ENCODE data around the gene CNOT11. TPM values are rescaled to one million over a fixed set of nuclear protein-coding genes. Genes with fewer than 3 reads are reported as not detected.

Gene CNOT11
- total RNA-seq, 1 experiment from 2014 or later = 74.3 TPM

DNA sequence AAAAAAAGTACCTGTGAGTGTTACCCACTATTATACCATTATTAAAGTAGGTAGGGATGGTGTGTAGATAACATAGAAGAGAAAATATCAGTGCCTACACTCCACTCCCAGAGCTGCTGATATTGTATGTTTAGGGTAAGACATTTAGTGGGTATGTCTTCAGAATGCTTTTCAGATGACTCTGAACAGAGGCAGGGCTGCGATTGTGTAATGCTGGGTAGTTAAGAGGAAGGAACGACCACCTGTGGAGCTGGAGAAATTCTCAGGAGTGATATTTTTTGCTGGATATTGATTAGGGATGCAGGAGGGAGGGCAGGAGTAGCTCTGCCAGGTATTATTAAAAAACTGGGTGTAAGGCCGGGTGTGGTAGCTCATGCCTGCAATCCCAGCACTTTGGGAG is 2.8 kb downstream of the CNOT11 start:
- Histone ChIP-seq H3K36me3 (peaks cover 19% of the 10 kb centered on the region), H3K9me3 (replicated peaks) (no peaks in the 10 kb centered on the region), H3K4me3 (no peak overlapping the region), H3K4me1 (peaks cover 4% of the 10 kb centered on the region), H3K27me3 (no peaks in the 10 kb centered on the region), H3K27ac (no peak overlapping the region)
- DNase-seq = no peak

DNA sequence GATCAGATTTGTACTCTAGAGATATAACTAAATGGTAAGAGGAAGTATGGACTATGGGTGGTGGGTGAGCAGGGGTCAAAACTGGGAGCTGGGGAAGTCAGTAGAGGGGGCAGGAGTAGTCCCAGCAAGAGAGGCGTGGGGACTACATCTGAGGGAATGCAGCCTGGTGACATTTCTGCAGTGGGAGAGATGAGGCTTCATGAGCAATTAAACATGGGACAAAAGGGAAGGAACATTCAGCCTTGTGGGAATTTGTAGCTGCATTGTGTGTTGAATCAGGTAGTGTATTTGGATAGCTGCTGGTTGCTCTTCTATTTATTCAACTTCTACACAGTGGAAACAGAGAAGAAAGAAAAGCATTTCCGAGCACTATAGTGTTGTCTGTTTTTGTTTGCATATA is 3.6 kb downstream of the CNOT11 start:
- H3K27ac ChIP-seq = no peak overlapping the region
- H3K27me3 ChIP-seq = no peaks in the 10 kb centered on the region
- H3K9me3 ChIP-seq (replicated peaks) = no peaks in the 10 kb centered on the region
- no peak for DNase-seq
- H3K36me3 ChIP-seq = peaks cover 19% of the 10 kb centered on the region
- peaks cover 4% of the 10 kb centered on the region for H3K4me1 ChIP-seq
- no peak overlapping the region for H3K4me3 ChIP-seq

DNA sequence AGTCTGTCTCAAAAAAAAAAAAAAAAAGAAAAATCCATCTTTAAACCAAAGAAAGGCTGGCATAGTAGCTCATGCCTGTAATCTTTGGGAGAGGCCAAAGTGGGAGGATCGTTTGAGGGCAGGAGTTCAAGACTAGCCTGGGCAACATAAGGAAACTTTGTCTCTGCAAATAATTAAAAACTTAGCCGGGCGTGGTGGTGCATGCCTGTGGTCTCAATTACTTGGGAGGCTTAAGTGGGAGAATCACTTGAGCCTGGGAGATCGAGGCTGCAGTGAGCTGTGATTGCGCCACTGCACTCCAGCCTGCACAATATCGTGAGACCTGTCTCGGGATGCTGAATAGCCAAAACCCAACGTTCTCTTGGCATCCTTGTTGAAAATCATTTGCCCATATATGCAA is 6.1 kb downstream of the CNOT11 start:
- no peaks in the 10 kb centered on the region for H3K27me3 ChIP-seq
- peaks cover 31% of the 10 kb centered on the region for H3K36me3 ChIP-seq
- H3K4me1 ChIP-seq = peaks cover under 1% of the 10 kb centered on the region
- no peak overlapping the region for H3K27ac ChIP-seq
- no peak overlapping the region for H3K4me3 ChIP-seq
- no peak for DNase-seq
- no peaks in the 10 kb centered on the region for H3K9me3 ChIP-seq (replicated peaks)

DNA sequence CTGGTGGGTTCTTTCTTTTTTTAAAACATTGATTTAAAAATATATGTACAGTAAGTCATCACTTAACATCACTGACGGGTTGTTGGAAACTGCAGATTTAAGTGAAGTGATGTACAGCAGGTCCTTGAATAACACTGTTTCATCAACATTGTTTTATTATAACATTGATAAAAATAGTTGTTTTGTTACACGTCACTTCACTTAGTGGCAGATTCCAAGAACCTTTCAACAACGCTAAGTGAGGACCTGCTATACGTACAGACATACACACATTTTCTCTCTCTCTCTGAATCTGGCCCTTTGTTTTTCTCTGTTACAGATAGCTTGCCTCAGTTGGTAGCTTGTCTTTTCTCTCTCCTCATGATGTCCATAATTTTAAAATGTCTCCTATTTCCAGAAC is 9.5 kb downstream of the CNOT11 start:
- Histone ChIP-seq H3K36me3 (peaks cover 51% of the 10 kb centered on the region), H3K27ac (no peak overlapping the region), H3K27me3 (no peaks in the 10 kb centered on the region), H3K4me1 (no peaks in the 10 kb centered on the region), H3K9me3 (replicated peaks) (no peaks in the 10 kb centered on the region), H3K4me3 (no peak overlapping the region)
- DNase-seq = no peak

DNA sequence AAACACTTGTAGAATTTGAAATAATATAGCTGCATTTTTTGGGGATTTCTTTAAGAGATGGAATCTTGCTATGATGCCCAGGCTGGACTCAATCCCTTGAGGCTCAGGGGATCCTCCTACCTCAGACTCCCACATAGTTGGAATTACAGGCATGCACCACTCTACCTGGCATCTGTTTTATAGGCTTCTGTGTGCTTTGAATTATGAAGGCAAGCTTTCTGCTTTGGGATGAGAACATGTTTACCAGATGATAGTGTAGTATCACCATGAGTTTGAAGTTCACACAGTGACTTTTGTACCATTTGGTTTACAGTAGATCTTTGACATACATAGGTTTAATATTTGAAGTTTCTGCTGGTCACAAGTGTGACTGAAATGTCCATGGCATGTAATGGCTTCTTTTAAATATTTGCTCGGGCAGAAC is 10.7 kb downstream of the CNOT11 start:
- Histone ChIP-seq H3K27me3 (no peaks in the 10 kb centered on the region), H3K4me3 (no peak overlapping the region), H3K27ac (no peak overlapping the region), H3K36me3 (peaks cover 54% of the 10 kb centered on the region), H3K4me1 (no peaks in the 10 kb centered on the region), H3K9me3 (replicated peaks) (no peaks in the 10 kb centered on the region)
- DNase-seq = no peak

DNA sequence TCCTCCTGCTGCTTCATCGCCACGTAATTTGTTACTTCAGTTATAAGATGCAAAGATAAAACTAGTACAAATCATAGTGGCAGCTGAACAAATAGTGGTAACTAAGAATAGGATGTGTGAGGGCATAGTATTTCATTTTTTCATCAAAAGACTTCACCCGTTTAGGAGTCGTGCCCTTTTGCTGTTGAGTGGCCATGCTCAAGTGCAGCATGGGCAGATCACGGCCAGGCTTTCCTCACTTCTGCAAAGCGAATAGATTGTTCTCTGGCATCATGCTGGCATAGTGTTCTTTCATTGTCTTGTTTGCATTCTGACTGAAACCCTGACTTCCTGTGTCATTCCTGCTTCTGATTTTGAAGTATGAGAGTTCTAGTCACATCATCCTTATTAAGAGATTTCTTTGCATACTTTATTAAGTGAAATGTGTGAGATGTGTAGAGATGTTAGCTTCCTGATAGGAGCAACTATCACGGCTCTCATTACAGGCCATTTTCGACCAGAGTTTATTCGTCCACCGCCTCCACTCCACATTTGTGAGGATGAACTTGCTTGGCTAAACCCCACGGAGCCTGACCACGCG is 11.8 kb downstream of the CNOT11 start:
- no peak for DNase-seq

DNA sequence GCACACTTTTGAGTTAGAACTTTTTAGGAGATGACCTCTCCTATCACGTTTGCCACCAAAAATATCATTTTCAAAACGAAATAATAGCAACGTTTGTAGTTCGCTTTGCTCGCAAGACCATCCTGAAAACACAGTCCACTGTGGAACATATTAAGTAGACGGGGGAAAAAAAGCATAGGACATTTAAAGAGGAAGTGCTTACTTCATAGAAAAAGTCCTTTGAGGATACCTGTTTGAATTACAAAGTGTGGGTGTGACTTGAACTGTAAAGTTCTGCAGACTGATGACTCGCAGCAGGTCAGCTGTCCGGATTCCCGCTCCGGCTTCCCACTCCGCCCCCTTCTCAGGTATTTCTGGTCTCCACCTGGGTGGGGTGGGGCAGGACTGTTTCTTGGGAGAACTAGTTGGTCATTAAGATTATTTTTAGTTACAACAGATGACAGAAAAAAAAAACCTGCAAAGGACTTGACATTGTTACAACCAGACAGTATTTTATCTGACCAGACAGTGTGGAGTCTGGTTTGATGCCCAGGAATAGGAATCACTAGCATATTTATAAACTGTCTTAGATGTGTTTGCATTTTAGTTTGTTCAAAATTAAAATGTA is 13.3 kb downstream of the CNOT11 start:
- no peaks in the 10 kb centered on the region for H3K27me3 ChIP-seq
- H3K4me1 ChIP-seq = no peaks in the 10 kb centered on the region
- peaks cover 65% of the 10 kb centered on the region for H3K36me3 ChIP-seq
- no peak overlapping the region for H3K4me3 ChIP-seq
- H3K9me3 ChIP-seq (replicated peaks) = no peaks in the 10 kb centered on the region
- no peak overlapping the region for H3K27ac ChIP-seq
- DNase-seq = no peak

More for the DNA sequence above, 11.8 kb downstream of the CNOT11 start:
- H3K9me3 ChIP-seq (replicated peaks) = no peaks in the 10 kb centered on the region
- H3K36me3 ChIP-seq = peaks cover 56% of the 10 kb centered on the region
- H3K4me1 ChIP-seq = no peaks in the 10 kb centered on the region
- H3K27ac ChIP-seq = no peak overlapping the region
- no peak overlapping the region for H3K4me3 ChIP-seq
- H3K27me3 ChIP-seq = no peaks in the 10 kb centered on the region

DNA sequence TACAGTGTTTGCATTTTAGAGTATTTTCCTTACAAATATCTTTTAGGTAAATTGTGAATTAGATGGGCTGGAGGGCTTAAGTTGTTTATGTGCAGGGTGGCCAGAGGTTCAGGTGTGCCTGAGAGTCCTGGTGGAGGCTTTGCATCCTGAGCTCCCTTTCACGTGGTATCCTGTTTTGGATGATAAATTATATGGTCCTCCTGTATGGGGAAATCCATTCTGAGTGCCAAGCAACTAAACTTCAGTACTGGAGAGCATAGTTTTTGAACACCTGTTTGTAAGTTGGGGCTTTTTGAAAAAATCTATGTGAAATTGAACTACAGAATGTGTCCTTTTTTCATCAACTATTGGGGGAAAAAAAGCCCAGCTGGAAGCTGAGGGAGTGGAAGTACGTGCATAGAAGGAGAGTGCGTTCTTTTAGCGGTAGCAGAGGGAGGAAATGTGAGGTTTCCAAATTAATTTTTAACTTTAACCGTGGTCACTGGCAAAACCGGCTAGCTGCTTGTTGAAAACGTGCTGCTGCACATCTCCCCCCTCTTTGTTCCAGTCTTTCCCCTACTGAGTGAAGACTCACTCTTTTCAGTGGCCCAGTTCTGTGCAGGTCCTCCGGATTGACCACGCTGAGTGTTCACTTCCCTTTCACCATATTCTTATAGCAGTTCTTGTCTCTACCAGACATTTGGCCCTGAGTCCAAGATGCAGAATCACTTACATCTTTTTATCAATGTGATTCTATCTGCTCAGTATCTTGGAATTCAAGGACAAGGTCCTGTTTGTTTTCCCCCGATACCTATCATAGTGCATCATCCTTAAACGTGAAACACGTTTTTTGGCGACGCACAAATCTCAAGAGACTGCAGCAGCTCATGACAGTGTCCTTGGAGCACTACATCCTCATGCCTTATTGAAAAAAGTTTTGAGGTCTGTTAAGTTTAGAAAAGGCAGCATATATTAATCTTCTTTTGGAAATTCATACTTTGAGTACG is 15.3 kb downstream of the CNOT11 start:
- DNase-seq = no peak
- Histone ChIP-seq H3K36me3 (peaks cover 75% of the 10 kb centered on the region), H3K4me3 (no peak overlapping the region), H3K4me1 (no peaks in the 10 kb centered on the region), H3K27ac (no peak overlapping the region), H3K9me3 (replicated peaks) (no peaks in the 10 kb centered on the region), H3K27me3 (no peaks in the 10 kb centered on the region)

DNA sequence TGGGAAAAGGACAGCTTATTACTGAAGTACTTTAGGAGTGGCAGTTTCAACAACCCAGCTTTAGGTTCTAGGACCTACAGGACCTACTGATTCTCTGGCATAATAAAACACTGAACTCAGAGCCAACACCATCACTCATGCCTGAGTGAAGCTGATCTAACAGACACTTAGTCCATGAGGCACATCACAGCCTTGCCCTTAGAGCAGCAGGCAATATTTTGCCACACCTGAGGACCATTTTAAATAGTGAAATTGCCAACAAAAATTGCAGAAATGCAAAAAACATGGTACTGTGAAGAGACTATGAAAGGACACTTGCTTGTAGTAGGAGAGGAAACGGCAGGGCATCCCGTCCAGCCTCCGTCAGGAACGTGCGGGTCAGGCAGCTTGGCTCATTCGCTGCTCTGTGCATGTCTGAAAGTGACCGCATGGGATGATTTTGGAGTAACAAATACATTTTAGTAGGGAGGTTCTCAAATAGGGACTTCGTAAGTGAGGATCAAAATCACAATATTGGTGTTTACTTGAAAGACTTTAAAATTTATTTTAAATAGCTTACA is 18.1 kb downstream of the CNOT11 start:
- H3K4me1 ChIP-seq = no peaks in the 10 kb centered on the region
- H3K9me3 ChIP-seq (replicated peaks) = no peaks in the 10 kb centered on the region
- no peak for DNase-seq
- no peak overlapping the region for H3K27ac ChIP-seq
- H3K4me3 ChIP-seq = no peak overlapping the region
- H3K27me3 ChIP-seq = no peaks in the 10 kb centered on the region
- H3K36me3 ChIP-seq = peaks cover 67% of the 10 kb centered on the region

DNA sequence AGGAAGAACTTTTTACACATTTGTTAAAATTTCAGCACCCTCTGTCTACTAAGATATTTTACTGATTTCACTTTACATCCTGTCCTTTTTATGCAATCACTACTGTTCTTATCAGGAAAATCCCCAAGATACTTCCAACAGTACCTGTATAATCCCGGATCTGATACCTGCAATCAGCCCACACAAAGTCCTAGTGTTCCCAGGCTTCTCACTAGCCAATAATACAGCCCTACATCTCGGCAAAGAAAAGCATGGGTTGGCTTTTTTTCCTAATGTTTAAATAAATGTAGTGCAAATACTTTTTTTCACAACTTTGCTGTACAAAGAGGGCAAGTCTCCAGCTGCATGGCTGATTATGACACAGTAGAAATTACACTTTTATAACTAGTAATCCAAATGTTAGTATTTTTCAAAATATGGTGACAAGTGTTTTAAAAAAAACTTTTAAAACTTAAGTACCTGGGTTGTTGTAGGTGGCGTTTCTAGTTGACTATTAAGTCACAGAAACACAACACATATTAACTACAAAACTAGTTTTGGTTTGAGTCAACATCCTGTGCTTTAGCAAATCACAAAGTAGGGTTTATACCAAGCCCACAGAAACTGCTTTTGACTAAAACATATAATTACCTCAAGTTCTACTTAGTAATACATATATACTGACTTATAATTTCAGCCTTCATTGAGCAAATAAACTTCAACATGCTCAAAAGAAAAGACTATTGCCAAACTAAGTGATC is 19.5 kb downstream of the CNOT11 start:
- Histone ChIP-seq H3K4me1 (no peaks in the 10 kb centered on the region), H3K27ac (no peak overlapping the region), H3K36me3 (peaks cover 68% of the 10 kb centered on the region), H3K4me3 (no peak overlapping the region), H3K9me3 (replicated peaks) (no peaks in the 10 kb centered on the region), H3K27me3 (no peaks in the 10 kb centered on the region)
- no peak for DNase-seq

DNA sequence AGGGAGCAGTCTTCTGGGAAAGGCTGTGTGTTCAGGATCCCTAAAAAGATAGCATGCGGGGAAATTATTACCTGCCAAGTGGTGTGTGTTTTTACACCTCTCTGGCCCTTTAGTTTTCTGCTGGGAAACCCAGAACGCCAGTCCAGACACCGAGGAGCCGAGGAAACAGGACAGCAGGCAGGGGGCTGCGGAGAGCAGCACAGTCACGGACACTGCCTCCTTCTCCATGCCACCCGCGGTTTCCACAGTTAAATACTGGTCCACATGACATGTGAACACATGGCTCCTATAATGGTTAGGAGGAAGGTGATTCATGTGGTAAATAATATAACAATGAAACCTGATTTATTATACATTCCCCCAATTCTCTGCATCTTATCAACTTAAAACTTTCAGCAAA is 20.4 kb downstream of the CNOT11 start:
- Histone ChIP-seq H3K36me3 (peaks cover 67% of the 10 kb centered on the region), H3K4me3 (no peak overlapping the region), H3K4me1 (no peaks in the 10 kb centered on the region), H3K27me3 (no peaks in the 10 kb centered on the region), H3K27ac (no peak overlapping the region), H3K9me3 (replicated peaks) (no peaks in the 10 kb centered on the region)
- no peak for DNase-seq

DNA sequence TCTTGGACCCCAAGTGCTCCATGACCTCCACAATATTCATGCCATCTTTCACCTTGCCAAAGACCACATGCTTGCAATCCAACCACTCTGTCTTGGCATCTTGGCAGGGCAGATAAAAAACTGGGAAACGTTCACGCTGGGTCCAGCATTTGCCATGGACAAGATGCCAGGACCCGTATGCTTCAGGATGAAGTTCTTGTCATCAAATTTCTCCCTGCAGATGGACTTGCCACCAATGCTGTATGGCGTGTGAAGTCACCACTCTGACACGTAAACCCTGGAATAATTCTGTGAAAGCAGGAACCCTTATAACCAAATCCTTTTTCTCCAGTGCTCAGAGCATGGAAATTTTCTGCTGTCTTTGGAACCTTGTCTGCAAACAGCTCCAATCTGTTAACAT is 21.5 kb downstream of the CNOT11 start:
- Histone ChIP-seq H3K4me3 (no peak overlapping the region), H3K9me3 (replicated peaks) (no peaks in the 10 kb centered on the region), H3K27ac (no peak overlapping the region), H3K4me1 (no peaks in the 10 kb centered on the region), H3K27me3 (no peaks in the 10 kb centered on the region), H3K36me3 (peaks cover 62% of the 10 kb centered on the region)
- DNase-seq = no peak

DNA sequence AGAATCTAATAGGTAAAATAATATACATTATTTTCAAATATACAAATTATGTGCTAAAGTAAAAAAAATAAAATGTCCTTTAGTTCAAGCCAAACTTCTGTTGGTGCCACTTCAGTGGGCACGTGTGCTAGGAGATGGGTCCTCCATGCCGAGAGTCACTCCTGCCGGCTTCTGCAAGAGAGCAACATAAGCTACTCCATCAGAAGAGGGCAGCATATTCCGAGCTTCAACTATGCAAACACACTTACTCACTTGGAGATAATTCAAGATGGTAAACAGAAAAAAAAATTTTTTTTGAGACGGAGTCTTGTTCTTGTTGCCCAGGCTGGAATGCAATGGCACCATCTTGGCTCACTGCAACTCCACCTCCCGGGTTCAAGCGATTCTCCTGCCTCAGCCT is 24.4 kb downstream of the CNOT11 start:
- no peaks in the 10 kb centered on the region for H3K4me1 ChIP-seq
- no peak overlapping the region for H3K4me3 ChIP-seq
- peaks cover 48% of the 10 kb centered on the region for H3K36me3 ChIP-seq
- DNase-seq = no peak
- H3K27me3 ChIP-seq = no peaks in the 10 kb centered on the region
- H3K9me3 ChIP-seq (replicated peaks) = no peaks in the 10 kb centered on the region
- no peak overlapping the region for H3K27ac ChIP-seq

DNA sequence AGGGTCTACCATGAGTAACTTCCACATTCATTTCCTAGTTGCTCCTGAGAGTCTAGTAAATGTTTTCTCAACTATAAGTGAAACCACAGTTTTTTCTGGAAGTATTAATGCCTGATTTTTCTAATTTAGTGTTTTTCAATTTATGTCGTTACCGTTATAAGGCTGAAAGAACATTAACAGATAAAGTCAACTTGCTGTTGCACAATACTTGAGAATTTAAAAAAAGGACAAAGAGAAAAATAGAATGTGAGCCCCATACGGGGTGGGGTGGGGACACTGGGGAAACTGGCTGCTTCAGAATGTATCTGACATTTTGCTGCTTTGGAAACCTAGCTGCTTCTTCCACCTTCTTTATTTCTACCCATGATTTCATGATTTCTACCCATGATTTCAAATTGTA is 26.2 kb downstream of the CNOT11 start:
- H3K36me3 ChIP-seq = peaks cover 39% of the 10 kb centered on the region
- no peaks in the 10 kb centered on the region for H3K27me3 ChIP-seq
- no peak for DNase-seq
- H3K4me3 ChIP-seq = no peak overlapping the region
- H3K4me1 ChIP-seq = no peaks in the 10 kb centered on the region
- H3K9me3 ChIP-seq (replicated peaks) = no peaks in the 10 kb centered on the region
- no peak overlapping the region for H3K27ac ChIP-seq

All from SJCRH30 (cell line).